Chondrocyte (in vitro differentiated cells): ENCODE data around the gene IQCH. TPM values are rescaled to one million over a fixed set of nuclear protein-coding genes. Genes with fewer than 3 reads are reported as not detected.

Source experiments
- DNase-seq: peaks from one replicate; pipeline ENCODE4 v3.0.0; 2021; ENCODE audit warnings: mixed read lengths, low spot score
- H3K27ac Mint-ChIP-seq: one replicate; pipeline ENCODE4 v1.8.0; 2021; ENCODE audit warnings: mild to moderate bottlenecking, moderate library complexity, mixed read lengths; ENCODE audit not compliant: unreplicated experiment
- H3K27me3 Mint-ChIP-seq: 2 replicates; pipeline ENCODE4 v1.8.0; 2021; ENCODE audit warnings: low read depth, mixed read lengths
- H3K36me3 Mint-ChIP-seq: 2 replicates; pipeline ENCODE4 v1.8.0; 2021; ENCODE audit warnings: low read depth, mixed read lengths
- H3K4me1 Mint-ChIP-seq: 2 replicates; pipeline ENCODE4 v1.8.0; 2021; ENCODE audit warnings: low read depth, mild to moderate bottlenecking, mixed read lengths
- H3K4me3 Mint-ChIP-seq: one replicate; pipeline ENCODE4 v1.8.0; 2021; ENCODE audit warnings: mild to moderate bottlenecking, moderate library complexity, mixed read lengths; ENCODE audit not compliant: unreplicated experiment
- H3K9me3 Mint-ChIP-seq: 2 replicates; pipeline ENCODE4 v1.8.0; 2021; ENCODE audit warnings: low read depth, mixed read lengths
- CTCF ChIP-seq: fragments of 200-600 bp; sonication (generic); IDR thresholded peaks from 2 replicates; pipeline ENCODE4 v1.5.0; 2021; ENCODE audit warnings: antibody characterized with exemption, mild to moderate bottlenecking, moderate library complexity
- total RNA-seq: library from RNA; stranded (reverse); gene quantifications from 3 replicates; pipeline ENCODE4 v1.2.1, GENCODE V29; 2021

Gene IQCH
- total RNA-seq, 1 donor from 2014 or later = 1.0 TPM

- no peak overlapping the region for H3K27ac Mint-ChIP-seq
These were observed 29.7 kb upstream of the IQCH start for GRCh38 chr15:67224889-67225288.

GRCh38 chr15:67225336-67225735 is 29.2 kb upstream of the IQCH start:
- Mint-ChIP-seq H3K4me1 (peaks cover 9% of the 10 kb centered on the region), H3K36me3 (peaks cover 13% of the 10 kb centered on the region), H3K9me3 (no peaks in the 10 kb centered on the region), H3K4me3 (no peak overlapping the region), H3K27ac (peak overlapping the region; percentile 3), H3K27me3 (no peaks in the 10 kb centered on the region)
- no peak for TF ChIP-seq CTCF
- no peak for DNase-seq

More at GRCh38 chr15:67224889-67225288, 29.7 kb upstream of the IQCH start:
- peaks cover 16% of the 10 kb centered on the region for H3K36me3 Mint-ChIP-seq
- peaks cover 9% of the 10 kb centered on the region for H3K4me1 Mint-ChIP-seq
- H3K9me3 Mint-ChIP-seq = no peaks in the 10 kb centered on the region
- H3K27me3 Mint-ChIP-seq = no peaks in the 10 kb centered on the region
- no peak for TF ChIP-seq CTCF
- no peak for DNase-seq
- H3K4me3 Mint-ChIP-seq = no peak overlapping the region

- no peak for DNase-seq
- TF ChIP-seq CTCF = no peak
- Mint-ChIP-seq H3K9me3 (no peaks in the 10 kb centered on the region), H3K4me3 (no peak overlapping the region), H3K27ac (no peak overlapping the region), H3K36me3 (peaks cover 27% of the 10 kb centered on the region), H3K27me3 (no peaks in the 10 kb centered on the region), H3K4me1 (peaks cover 11% of the 10 kb centered on the region)
These were observed 27.2 kb upstream of the IQCH start for GRCh38 chr15:67227431-67227830.

GRCh38 chr15:67227846-67228245 is 26.7 kb upstream of the IQCH start:
- H3K4me1 Mint-ChIP-seq = peaks cover 16% of the 10 kb centered on the region
- H3K27ac Mint-ChIP-seq = no peak overlapping the region
- H3K36me3 Mint-ChIP-seq = peaks cover 29% of the 10 kb centered on the region
- H3K27me3 Mint-ChIP-seq = no peaks in the 10 kb centered on the region
- no peak for DNase-seq
- no peak for TF ChIP-seq CTCF
- H3K9me3 Mint-ChIP-seq = no peaks in the 10 kb centered on the region
- H3K4me3 Mint-ChIP-seq = no peak overlapping the region

DNA sequence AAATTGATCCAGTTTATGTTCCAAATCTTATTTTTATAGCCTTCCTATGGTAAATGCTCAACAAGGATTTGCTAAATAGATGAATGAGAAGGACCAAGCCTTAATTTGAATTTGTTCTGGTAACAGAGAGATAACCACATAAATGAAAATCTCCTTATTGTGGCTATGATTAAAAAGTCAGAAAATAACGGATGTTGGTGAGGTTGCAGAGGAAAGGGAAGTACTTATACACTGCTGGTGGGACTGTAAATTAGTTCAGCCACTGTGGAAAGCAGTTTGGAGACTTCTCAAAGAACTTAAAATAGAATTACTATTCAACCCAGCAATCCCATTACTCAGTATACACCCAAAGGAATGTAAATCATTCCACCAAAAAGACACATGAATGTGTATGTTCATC is 26.3 kb upstream of the IQCH start:
- peaks cover 19% of the 10 kb centered on the region for H3K4me1 Mint-ChIP-seq
- peaks cover 32% of the 10 kb centered on the region for H3K36me3 Mint-ChIP-seq
- no peak for TF ChIP-seq CTCF
- H3K9me3 Mint-ChIP-seq = no peaks in the 10 kb centered on the region
- DNase-seq = no peak
- H3K4me3 Mint-ChIP-seq = no peak overlapping the region
- H3K27ac Mint-ChIP-seq = no peak overlapping the region
- H3K27me3 Mint-ChIP-seq = no peaks in the 10 kb centered on the region
